Pancreas (tissue), 10 donors: Measurements from ENCODE around the gene MLN. TPM values are rescaled to one million over a fixed set of nuclear protein-coding genes. Genes with fewer than 3 reads are reported as not detected.

Experiments
- ATAC-seq, 4 donors: fragments of 200-7000 bp; cut with Tn5 transposase; one replicate each; pipeline versions ENCODE4 v1.8.0 to v1.9.1; 2020; ENCODE audit warnings: mild to moderate bottlenecking in 4 of 4, moderate library complexity in 4 of 4
- DNase-seq, 6 donors: peaks; one replicate each; pipeline ENCODE4 v3.0.0-alpha.2; 2020
- FAIRE-seq: peaks from 2 replicates; lab custom pipeline; 2012; peaks lifted over from hg19 to GRCh38; lab: Jason Lieb, UNC
- H3K27ac ChIP-seq, 4 donors: fragments of 200-600 bp; sonication (generic); 1 replicate in 3 of 4; 2 replicates in 1 of 4; pipeline versions ENCODE4 v1.5.0 to v1.8.0; 2020
- H3K27me3 ChIP-seq, 4 donors: fragments of 200-600 bp; one replicate each; pipeline ENCODE4 v1.8.0; 2021
- H3K36me3 ChIP-seq, 3 donors: fragments of 200-600 bp; sonication (generic) in 1 of 3; one replicate each; pipeline versions ENCODE4 v1.5.0 to v1.8.0; 2020 to 2021
- H3K4me1 ChIP-seq, 3 donors: fragments of 200-600 bp; one replicate each; pipeline ENCODE4 v1.8.0; 2021
- H3K4me3 ChIP-seq, 4 donors: fragments of 200-600 bp; sonication (generic) in 2 of 4; one replicate each; pipeline versions ENCODE4 v1.5.0 to v1.8.0; 2020 to 2021
- H3K9me3 ChIP-seq, 4 donors: fragments of 200-600 bp; one replicate each; pipeline ENCODE4 v1.8.0; 2021
- WGBS, 2 donors: extraction: QIAGEN DNeasy Blood & Tissue Kit; methylation state at CpG; one replicate each; pipeline ENCODE4 v1.1.7; 2013; 5-methylcytosine and 5-hydroxymethylcytosine counted together
- intact Hi-C, 3 donors: fragments of 100-400 bp; cut with DNase I; formaldehyde crosslinking; loops; one replicate each; pipeline versions ENCODE4 v1.11.1 to v1.14.2; 2022
- polyA plus RNA-seq, 2 donors: library from polyadenylated mRNA; stranded (reverse); fragments of 200-250 nt; gene quantifications; one replicate each; pipeline ENCODE4 v1.2.3, GENCODE V29; 2013
- total RNA-seq, 6 donors: library from RNA; stranded (reverse); fragmentation: NEBNext Ultra II Directional in 4 of 6; extraction: Animal tissue kit (Norgen Biotek cat#: 25700) in 4 of 6; gene quantifications; one replicate each; pipeline versions ENCODE4 v1.2.1 to v1.2.4, GENCODE V29; 2021 to 2023
- TF ChIP-seq, protein P1 (sequence below), 4 donors: fragments of 200-600 bp; sonication (generic) in 3 of 4; IDR thresholded peaks; one replicate each; pipeline versions ENCODE4 v1.5.0 to v1.8.0; 2021; ENCODE audit warnings: antibody characterized with exemption in 4 of 4
- donor health status: healthy with polysubstance abuse.
- donor health status: DM: no; HTN: no; CAD: no; lungs with moderate emphysema.
- donor health status: DM: no; HTN: no; CAD: no.
- donor health status: control.
- donor health status: control.
- donor health status: Bipolar disorder and iron deficiency.
- donor health status: DM: yes; HTN: yes; CAD: no.
- donor health status: DM: no; HTN: no; CAD: no.
- donor health status: DM: no; HTN: no; CAD: no.
- donor health status: DM: yes; HTN: yes; CAD: no.

MLN gene
- total and polyA plus RNA-seq, 8 donors, result not detected

DNA sequence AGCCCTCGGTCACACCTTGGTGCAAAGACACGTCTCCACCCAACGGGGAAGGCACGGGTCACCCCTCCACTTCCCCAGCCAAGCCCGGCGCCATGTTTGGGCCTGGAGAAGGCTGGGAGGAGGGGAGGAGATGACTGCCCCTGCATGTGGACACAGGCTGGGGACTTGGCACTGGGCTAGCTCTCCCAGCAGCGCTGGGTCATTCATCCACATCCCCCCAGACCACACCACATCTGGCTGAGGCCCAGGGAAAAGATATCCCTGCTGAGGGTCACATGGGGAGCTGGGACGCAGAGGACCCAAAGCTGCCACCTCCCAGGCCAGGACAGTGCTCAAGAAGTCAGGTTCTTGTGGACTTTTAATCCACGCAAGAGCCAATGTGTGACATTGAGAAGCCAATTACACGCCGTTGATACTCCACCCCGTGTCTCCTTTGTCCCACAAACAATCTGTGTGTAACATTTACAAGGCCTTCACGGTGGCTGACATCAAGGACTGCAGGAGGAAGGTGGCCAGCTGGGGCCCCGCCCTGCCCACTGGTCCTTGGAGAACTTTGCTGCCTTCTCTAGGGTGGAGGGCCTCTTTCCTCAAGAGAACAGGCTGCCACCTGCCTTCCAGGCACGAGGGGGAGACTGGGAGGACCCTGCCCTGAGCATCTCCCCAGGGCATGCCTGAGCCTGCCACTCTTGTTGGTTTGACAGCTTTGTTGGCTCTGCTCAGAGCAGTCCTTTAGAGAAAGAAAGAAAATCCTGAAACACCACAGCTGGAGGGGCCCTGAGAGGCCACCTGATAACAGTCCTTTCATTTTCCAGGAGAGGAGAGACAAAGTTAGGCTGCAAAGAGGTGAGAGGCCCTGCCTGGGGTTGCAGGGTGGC is 51.8 kb downstream of the MLN start:
- ATAC-seq (peak in 3 of 4 donors; percentile 27 to 57 (median 54)), FAIRE-seq (no peak), DNase-seq (peak in 1 of 6 donors; percentile 35)
- 66 to 67% methylated on average over 15 of the region's 15 CpGs for WGBS, 2 donors
- Histone ChIP-seq H3K36me3 (no peaks in the 10 kb centered on the region), H3K4me3 (no peak overlapping the region), H3K27ac (no peak overlapping the region), H3K4me1 (no peaks in the 10 kb centered on the region), H3K27me3 (no peaks in the 10 kb centered on the region), H3K9me3 (no peaks in the 10 kb centered on the region)
- TF ChIP-seq, protein P1, sequence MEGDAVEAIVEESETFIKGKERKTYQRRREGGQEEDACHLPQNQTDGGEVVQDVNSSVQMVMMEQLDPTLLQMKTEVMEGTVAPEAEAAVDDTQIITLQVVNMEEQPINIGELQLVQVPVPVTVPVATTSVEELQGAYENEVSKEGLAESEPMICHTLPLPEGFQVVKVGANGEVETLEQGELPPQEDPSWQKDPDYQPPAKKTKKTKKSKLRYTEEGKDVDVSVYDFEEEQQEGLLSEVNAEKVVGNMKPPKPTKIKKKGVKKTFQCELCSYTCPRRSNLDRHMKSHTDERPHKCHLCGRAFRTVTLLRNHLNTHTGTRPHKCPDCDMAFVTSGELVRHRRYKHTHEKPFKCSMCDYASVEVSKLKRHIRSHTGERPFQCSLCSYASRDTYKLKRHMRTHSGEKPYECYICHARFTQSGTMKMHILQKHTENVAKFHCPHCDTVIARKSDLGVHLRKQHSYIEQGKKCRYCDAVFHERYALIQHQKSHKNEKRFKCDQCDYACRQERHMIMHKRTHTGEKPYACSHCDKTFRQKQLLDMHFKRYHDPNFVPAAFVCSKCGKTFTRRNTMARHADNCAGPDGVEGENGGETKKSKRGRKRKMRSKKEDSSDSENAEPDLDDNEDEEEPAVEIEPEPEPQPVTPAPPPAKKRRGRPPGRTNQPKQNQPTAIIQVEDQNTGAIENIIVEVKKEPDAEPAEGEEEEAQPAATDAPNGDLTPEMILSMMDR (IDR thresholded peaks at IDR 0.05), result no peak
- intact Hi-C loops, result no loop called here

GRCh38 chr6:33750244-33750991 is 53.4 kb downstream of the MLN start:
- Histone ChIP-seq H3K27me3 (no peaks in the 10 kb centered on the region), H3K9me3 (no peaks in the 10 kb centered on the region), H3K4me3 (no peak overlapping the region), H3K36me3 (no peaks in the 10 kb centered on the region), H3K4me1 (no peaks in the 10 kb centered on the region), H3K27ac (no peak overlapping the region)
- no peak for DNase-seq
- intact Hi-C loops, result no loop called here
- TF ChIP-seq, protein P1 (IDR thresholded peaks at IDR 0.05), result no peak
- FAIRE-seq, result no peak
- peak in 1 of 4 donors; percentile 24 for ATAC-seq
- 56 to 84% methylated on average over 11 of the region's 11 CpGs for WGBS, 2 donors

DNA sequence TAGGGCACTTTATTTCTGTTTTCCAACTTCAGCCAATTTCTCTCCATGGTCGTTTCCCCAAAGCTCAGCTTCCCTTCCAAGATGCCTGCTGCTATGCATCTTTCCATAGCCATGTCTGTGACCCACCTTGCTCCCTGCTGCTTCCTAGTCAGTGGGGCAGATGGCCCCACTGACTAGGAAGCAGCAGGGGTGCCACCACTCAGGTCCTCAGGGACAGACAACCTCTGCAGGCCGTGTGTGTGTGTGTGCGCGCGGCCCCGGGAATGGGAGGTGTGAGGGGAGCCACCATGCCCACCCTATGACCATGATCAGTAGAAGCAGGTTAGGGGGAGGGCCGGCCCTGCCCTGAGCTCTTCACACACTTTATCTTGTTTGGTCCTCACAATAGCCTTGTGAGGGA is 54.4 kb downstream of the MLN start:
- Histone ChIP-seq H3K4me1 (peaks cover 0 to 5% (median 0%) of the 10 kb centered on the region in 3 donors), H3K36me3 (no peaks in the 10 kb centered on the region), H3K27me3 (no peaks in the 10 kb centered on the region), H3K27ac (no peak overlapping the region), H3K4me3 (no peak overlapping the region), H3K9me3 (no peaks in the 10 kb centered on the region)
- FAIRE-seq (no peak), DNase-seq (no peak), ATAC-seq (no peak)
- WGBS, 2 donors, result 83 to 90% methylated on average over 7 of the region's 7 CpGs
- intact Hi-C loops, result no loop called here
- TF ChIP-seq, protein P1 (IDR thresholded peaks at IDR 0.05), result no peak

GRCh38 chr6:33748841-33749240 is 55.0 kb downstream of the MLN start:
- WGBS, 2 donors, result 84 to 91% methylated on average over 3 to 4 of the region's 4 CpGs
- Histone ChIP-seq H3K27ac (no peak overlapping the region), H3K4me1 (peaks cover 0 to 5% (median 4%) of the 10 kb centered on the region in 3 donors), H3K9me3 (no peaks in the 10 kb centered on the region), H3K4me3 (no peak overlapping the region), H3K36me3 (no peaks in the 10 kb centered on the region), H3K27me3 (no peaks in the 10 kb centered on the region)
- intact Hi-C loops, result no loop called here
- FAIRE-seq (no peak), ATAC-seq (no peak), DNase-seq (no peak)
- TF ChIP-seq, protein P1 (IDR thresholded peaks at IDR 0.05), result no peak
